ENCODE results near the gene ADARB2. TPM values are rescaled to one million over a fixed set of nuclear protein-coding genes. Genes with fewer than 3 reads are reported as not detected.
A peak's percentile ranks its signal among the peaks of the same experiment; 100 is the strongest.

ADARB2 gene
- total and polyA plus RNA-seq, 11 donors: 0.07 to 1.2 (median 0.28) TPM; not detected in 4

DNA sequence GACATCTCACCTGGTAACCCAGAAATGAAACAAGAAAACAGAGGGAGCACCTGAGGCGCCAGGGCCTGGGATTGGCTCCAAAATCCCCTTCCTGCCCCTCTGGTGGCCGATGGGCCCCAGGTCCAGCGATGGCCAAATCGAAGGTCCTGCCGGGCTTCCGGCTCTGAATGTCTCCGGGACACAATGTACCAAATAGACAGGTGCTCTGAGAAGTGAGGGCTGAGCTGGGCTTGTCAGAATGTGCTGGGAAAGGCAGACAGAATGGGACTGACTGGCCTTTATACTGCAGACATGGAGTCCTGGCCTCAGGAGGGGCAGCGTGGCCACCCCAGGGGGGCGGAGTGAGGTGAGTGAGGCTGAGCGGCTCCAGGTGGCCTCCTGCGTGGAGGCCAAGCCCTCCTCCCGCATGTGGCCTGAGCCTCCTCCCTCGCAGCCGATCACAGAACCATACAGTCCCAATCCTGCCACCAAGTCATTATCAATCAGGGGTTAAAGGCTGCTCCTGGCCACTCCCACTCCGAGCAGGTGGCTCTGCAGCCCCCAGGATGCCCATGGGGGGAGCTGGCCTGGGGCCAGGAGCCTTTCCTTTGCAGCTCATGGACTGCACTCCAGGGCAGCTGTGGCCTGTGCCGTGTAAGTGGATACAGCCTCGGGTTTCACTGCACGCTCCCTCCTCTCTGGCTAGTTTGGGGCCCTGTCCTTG is 185.5 kb downstream of the ADARB2 start:
- 72 to 78% (median 76%) methylated on average over 11 to 18 of the region's 18 CpGs for WGBS, 4 donors
- TF ChIP-seq, protein P1, sequence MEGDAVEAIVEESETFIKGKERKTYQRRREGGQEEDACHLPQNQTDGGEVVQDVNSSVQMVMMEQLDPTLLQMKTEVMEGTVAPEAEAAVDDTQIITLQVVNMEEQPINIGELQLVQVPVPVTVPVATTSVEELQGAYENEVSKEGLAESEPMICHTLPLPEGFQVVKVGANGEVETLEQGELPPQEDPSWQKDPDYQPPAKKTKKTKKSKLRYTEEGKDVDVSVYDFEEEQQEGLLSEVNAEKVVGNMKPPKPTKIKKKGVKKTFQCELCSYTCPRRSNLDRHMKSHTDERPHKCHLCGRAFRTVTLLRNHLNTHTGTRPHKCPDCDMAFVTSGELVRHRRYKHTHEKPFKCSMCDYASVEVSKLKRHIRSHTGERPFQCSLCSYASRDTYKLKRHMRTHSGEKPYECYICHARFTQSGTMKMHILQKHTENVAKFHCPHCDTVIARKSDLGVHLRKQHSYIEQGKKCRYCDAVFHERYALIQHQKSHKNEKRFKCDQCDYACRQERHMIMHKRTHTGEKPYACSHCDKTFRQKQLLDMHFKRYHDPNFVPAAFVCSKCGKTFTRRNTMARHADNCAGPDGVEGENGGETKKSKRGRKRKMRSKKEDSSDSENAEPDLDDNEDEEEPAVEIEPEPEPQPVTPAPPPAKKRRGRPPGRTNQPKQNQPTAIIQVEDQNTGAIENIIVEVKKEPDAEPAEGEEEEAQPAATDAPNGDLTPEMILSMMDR (IDR thresholded peaks at IDR 0.05): no peak
- TF ChIP-seq POLR2A (IDR thresholded peaks at IDR 0.05): no peak
- intact Hi-C loops (cut with DNase I): no loop called here
- ATAC-seq (peak in 1 of 4 donors; percentile 19), DNase-seq (peak in 1 of 5 donors; percentile 47)
- no peak overlapping the region for H3K27ac ChIP-seq
- peaks cover 0 to 13% (median 0%) of the 10 kb centered on the region in 9 donors for H3K27me3 ChIP-seq
- H3K4me1 ChIP-seq: no peaks in the 10 kb centered on the region
- no peaks in the 10 kb centered on the region for H3K9me3 ChIP-seq
- H3K36me3 ChIP-seq: no peaks in the 10 kb centered on the region
- H3K4me3 ChIP-seq: no peak overlapping the region

DNA sequence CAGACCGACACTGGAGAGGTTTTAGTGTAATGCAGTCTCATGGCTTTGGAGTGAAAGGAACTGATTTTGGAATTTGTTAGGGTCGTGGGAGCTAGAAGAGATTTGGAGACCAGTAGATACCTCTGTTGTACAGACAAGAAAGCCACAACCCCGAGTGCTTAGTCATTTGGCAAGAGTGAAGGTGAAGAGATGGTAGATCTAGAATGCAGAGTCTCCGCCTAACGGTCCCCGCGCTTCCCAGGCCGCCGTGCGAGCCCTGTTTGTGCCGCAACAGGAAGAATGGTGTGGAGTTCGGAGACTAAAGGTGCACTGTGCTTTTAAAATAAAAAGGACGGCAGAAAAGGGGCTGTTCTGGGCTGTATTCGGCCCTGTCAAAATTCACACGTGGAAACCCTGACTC is 186.7 kb downstream of the ADARB2 start:
- 83 to 87% (median 84%) methylated on average over 15 of the region's 15 CpGs for WGBS, 4 donors
- Histone ChIP-seq H3K9me3 (no peaks in the 10 kb centered on the region), H3K4me3 (no peak overlapping the region), H3K4me1 (no peaks in the 10 kb centered on the region), H3K36me3 (no peaks in the 10 kb centered on the region), H3K27ac (no peak overlapping the region), H3K27me3 (peaks cover 0 to 7% (median 0%) of the 10 kb centered on the region in 9 donors)
- ATAC-seq: no peak
- DNase-seq: peak in 1 of 5 donors; percentile 8
- TF ChIP-seq, protein P1 (IDR thresholded peaks at IDR 0.05): no peak
- no peak for TF ChIP-seq POLR2A (IDR thresholded peaks at IDR 0.05)
- intact Hi-C loops (cut with DNase I): no loop called here

DNA sequence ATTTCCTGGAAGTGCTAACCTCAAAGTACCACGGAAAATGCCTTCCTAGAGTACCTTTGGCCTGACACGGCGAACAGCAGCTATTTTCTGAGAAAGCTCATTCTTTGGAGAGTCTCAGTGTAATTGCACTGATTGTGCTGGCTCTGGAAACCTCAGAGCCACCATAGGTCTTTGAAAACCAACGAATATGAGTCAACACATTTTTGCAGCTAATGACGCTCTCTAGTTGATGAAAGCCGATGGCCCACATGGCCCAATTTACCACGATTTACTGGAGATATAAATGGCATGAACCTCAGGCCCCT is 187.1 kb downstream of the ADARB2 start:
- H3K27ac ChIP-seq: no peak overlapping the region
- no peaks in the 10 kb centered on the region for H3K36me3 ChIP-seq
- no peak for TF ChIP-seq POLR2A (IDR thresholded peaks at IDR 0.05)
- TF ChIP-seq, protein P1 (IDR thresholded peaks at IDR 0.05): no peak
- 67 to 77% (median 75%) methylated on average over 7 of the region's 7 CpGs for WGBS, 4 donors
- no peaks in the 10 kb centered on the region for H3K4me1 ChIP-seq
- peak in 1 of 5 donors; percentile 3 for DNase-seq
- H3K27me3 ChIP-seq: peaks cover 0 to 7% (median 0%) of the 10 kb centered on the region in 9 donors
- no peak for ATAC-seq
- no peaks in the 10 kb centered on the region for H3K9me3 ChIP-seq
- H3K4me3 ChIP-seq: no peak overlapping the region
- intact Hi-C loops (cut with DNase I): no loop called here

DNA sequence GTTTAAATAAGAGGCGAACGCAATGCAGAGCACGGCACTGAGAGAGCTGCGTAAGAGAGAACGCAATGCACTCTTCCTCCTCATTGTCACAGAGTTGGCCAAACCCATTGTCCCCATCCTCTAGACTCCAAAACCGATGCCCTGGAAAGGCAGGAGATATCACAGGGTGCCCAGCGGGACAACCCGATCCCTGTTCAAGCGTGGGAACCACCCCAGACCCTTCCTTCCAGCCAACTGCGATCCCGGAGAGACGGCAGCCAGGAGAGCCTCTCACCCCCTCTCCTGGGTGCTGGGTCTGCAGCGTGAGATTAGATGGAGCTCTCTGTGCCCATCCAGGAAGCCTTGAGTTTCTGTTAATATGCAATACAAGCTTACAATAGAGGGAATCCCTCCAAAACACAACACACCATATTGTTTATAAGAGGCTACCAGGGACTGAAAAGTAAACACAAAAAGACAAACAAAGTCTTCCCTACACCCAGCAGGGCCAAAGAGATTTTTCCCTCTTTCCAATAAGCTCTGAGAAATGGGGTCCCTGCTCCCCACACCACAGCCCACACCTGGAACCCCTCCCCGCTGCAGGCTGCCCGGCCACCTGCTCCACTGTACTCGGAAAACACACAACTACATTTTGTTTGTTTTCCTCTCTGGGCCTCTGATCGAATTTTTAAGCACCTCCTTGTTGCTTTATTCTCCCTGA is 187.6 kb downstream of the ADARB2 start:
- no peaks in the 10 kb centered on the region for H3K36me3 ChIP-seq
- H3K4me1 ChIP-seq: no peaks in the 10 kb centered on the region
- TF ChIP-seq, protein P1 (IDR thresholded peaks at IDR 0.05): no peak
- TF ChIP-seq POLR2A (IDR thresholded peaks at IDR 0.05): no peak
- peaks cover 0 to 4% (median 0%) of the 10 kb centered on the region in 9 donors for H3K27me3 ChIP-seq
- no peak overlapping the region for H3K4me3 ChIP-seq
- WGBS, 4 donors: 68 to 79% (median 71%) methylated on average over 17 of the region's 17 CpGs
- DNase-seq (peak in 1 of 5 donors; percentile 23), ATAC-seq (no peak)
- H3K9me3 ChIP-seq: no peaks in the 10 kb centered on the region
- no peak overlapping the region for H3K27ac ChIP-seq
- intact Hi-C loops (cut with DNase I): no loop called here
